ENCODE data around the gene DGKQ. TPM values are rescaled to one million over a fixed set of nuclear protein-coding genes. Genes with fewer than 3 reads are reported as not detected.
"Not testable (repeated sequence)": the region's sequence is repeated elsewhere in the genome, so short reads cannot be mapped to it uniquely, and the experiment has no call there.

DGKQ gene
- total and polyA plus RNA-seq, 2 of the 8 experiments (the other 6 are each of a cell fraction or from before 2014, with no cell fraction given) = 7.3 to 9.7 TPM

GRCh38 chr4:976016-976415, 2.6 kb upstream of the DGKQ start:
- H2AK5ac ChIP-seq (ENCODE audit: low read depth, low read length); H3K23me2 ChIP-seq (ENCODE audit: low read depth, low read length); H3K27ac ChIP-seq (ENCODE audit: low read depth, low read length); H2BK15ac ChIP-seq (ENCODE audit: low read length); H4K91ac ChIP-seq (replicated peaks; ENCODE audit: insufficient read length, low read length); H2BK12ac ChIP-seq (ENCODE audit: low read depth, low read length); H3K4me1 ChIP-seq (replicated peaks in 1 of 4; ENCODE audit: control insufficient read depth in 3 of 4, insufficient read depth in 4 of 4, low read length in 3 of 4); H3K18ac ChIP-seq (ENCODE audit: extremely low read depth, low read length); H3K4ac ChIP-seq (replicated peaks; ENCODE audit: insufficient read length, low read depth, low read length); H3K14ac ChIP-seq (ENCODE audit: insufficient read length); H4K8ac ChIP-seq (ENCODE audit: extremely low read depth, insufficient read depth, low read length); FAIRE-seq; H3K36me3 ChIP-seq (ENCODE audit: control insufficient read depth in 2 of 4, insufficient read depth in 4 of 4, low read length in 3 of 4); H4K5ac ChIP-seq (ENCODE audit: insufficient read length, low read depth, low read length); H3K79me1 ChIP-seq (ENCODE audit: low read depth, low read length); H3K4me3 ChIP-seq (ENCODE audit: extremely low read depth in 1 of 4, insufficient read depth in 2 of 4, low read depth in 3 of 4, low read length in 4 of 4); H3K79me2 ChIP-seq (ENCODE audit: control insufficient read depth in 1 of 2, insufficient read depth in 2 of 2, low read length in 2 of 2); H2BK120ac ChIP-seq (replicated peaks; ENCODE audit: low read depth, low read length); H2BK5ac ChIP-seq (ENCODE audit: low read depth, low read length); DNase-seq (ENCODE audit: low read depth in 1 of 2, low spot score in 2 of 2); H3K4me2 ChIP-seq (ENCODE audit: insufficient read depth in 1 of 2, low read depth in 2 of 2, low read length in 2 of 2); H4K20me1 ChIP-seq (replicated peaks in 1 of 2; ENCODE audit: control insufficient read depth in 1 of 2, insufficient read depth in 2 of 2, low read length in 2 of 2); POLR2A ChIA-PET (ENCODE audit: partially characterized antibody); H2BK20ac ChIP-seq (ENCODE audit: low read length); H3K9ac ChIP-seq (replicated peaks in 1 of 4; ENCODE audit: extremely low read depth in 1 of 4, low read depth in 3 of 4, low read length in 3 of 4); H3K23ac ChIP-seq (ENCODE audit: insufficient read length); H2AFZ ChIP-seq (ENCODE audit: low read length); H3K56ac ChIP-seq (replicated peaks; ENCODE audit: insufficient read length, low read depth, low read length): not testable (repeated sequence)
- WGBS, 2 experiments (ENCODE audit: extremely low coverage in 1 of 2, insufficient coverage in 1 of 2, insufficient read length in 1 of 2, insufficient replicate concordance in 2 of 2, low coverage in 1 of 2, low lambda C conversion rate in 2 of 2, missing lambda C conversion rate in 1 of 2) = 90% methylated on average over 9 of the region's 25 CpGs; no CpG with 5 or more reads in 1 of the 2 experiments
- peaks cover 0 to 30% (median 18%) of the 10 kb centered on the region in 4 experiments; a peak in 5 of 7 replicates for H3K27me3 ChIP-seq (replicated peaks in 1 of 4; ENCODE audit: control insufficient read depth in 3 of 4, extremely low read depth in 1 of 4, insufficient read depth in 3 of 4, low read length in 3 of 4)
- H3K9me3 ChIP-seq (ENCODE audit: insufficient read depth in 2 of 2, low read depth in 1 of 2, low read length in 1 of 2) = peaks cover 5 to 11% of the 10 kb centered on the region in 2 experiments; a peak in 1 of 4 replicates
- CTCF ChIA-PET (ENCODE audit: partially characterized antibody) = interaction anchor here (1.0 kb wide), 1 partner anchor 23 kb away, joined by 3 read pairs; no protein-coding TSS in a partner anchor

Measured in H1 (cell line).